Colonic mucosa (tissue), 4 donors: ENCODE data around the gene CALCOCO1. TPM values are rescaled to one million over a fixed set of nuclear protein-coding genes. Genes with fewer than 3 reads are reported as not detected.

Experiments
- DNase-seq: peaks from one replicate; pipeline ENCODE4 v3.0.0-alpha.2; 2020
- H3K27ac ChIP-seq: fragments of 200-600 bp; one replicate; pipeline ENCODE4 v1.8.0; 2021
- H3K27me3 ChIP-seq: fragments of 200-600 bp; one replicate; pipeline ENCODE4 v1.8.0; 2021
- H3K36me3 ChIP-seq: fragments of 200-600 bp; one replicate; pipeline ENCODE4 v1.8.0; 2021
- H3K4me1 ChIP-seq: fragments of 200-600 bp; one replicate; pipeline ENCODE4 v1.8.0; 2021; ENCODE audit warnings: mild to moderate bottlenecking
- H3K4me3 ChIP-seq: fragments of 200-600 bp; one replicate; pipeline ENCODE4 v1.8.0; 2021
- H3K9ac ChIP-seq, 2 donors: one replicate each; pipeline ENCODE4 v1.7.0; 2013; ENCODE audit warnings: control low read depth in 2 of 2, low read depth in 2 of 2, low read length in 2 of 2
- H3K9me3 ChIP-seq: fragments of 200-600 bp; one replicate; pipeline ENCODE4 v1.8.0; 2021
- CTCF ChIP-seq: fragments of 200-600 bp; IDR thresholded peaks from one replicate; pipeline ENCODE4 v1.8.0; 2022; ENCODE audit warnings: antibody characterized with exemption, mild to moderate bottlenecking
- intact Hi-C: fragments of 100-400 bp; cut with DNase I; formaldehyde crosslinking; loops from one replicate; pipeline ENCODE4 v1.14.1; 2022
- total RNA-seq, 2 donors: library from RNA; stranded (reverse); fragmentation: NEBNext Ultra II Directional in 1 of 2; extraction: Animal tissue kit (Norgen Biotek cat#: 25700) in 1 of 2; gene quantifications; one replicate each; pipeline ENCODE4 v1.2.1, GENCODE V29; 2021
- donor health status: healthy.
- donor health status: DM: no; HTN: no; CAD: no.
- donor health status: DM: no; HTN: no; CAD: no.

CALCOCO1 gene
- total RNA-seq, 2 donors from 2014 or later, result 36.0 to 64.5 TPM

GRCh38 chr12:53735556-53735955 lies 8.3 kb upstream of the CALCOCO1 start:
- peaks cover 4% of the 10 kb centered on the region for H3K4me1 ChIP-seq
- no peaks in the 10 kb centered on the region for H3K36me3 ChIP-seq
- no peaks in the 10 kb centered on the region for H3K9me3 ChIP-seq
- DNase-seq, result no peak
- H3K9ac ChIP-seq, result no peak overlapping the region
- no peak overlapping the region for H3K27ac ChIP-seq
- H3K4me3 ChIP-seq, result no peak overlapping the region
- intact Hi-C loops, result no loop called here
- peaks cover 28% of the 10 kb centered on the region for H3K27me3 ChIP-seq
- no peak for TF ChIP-seq CTCF

DNA sequence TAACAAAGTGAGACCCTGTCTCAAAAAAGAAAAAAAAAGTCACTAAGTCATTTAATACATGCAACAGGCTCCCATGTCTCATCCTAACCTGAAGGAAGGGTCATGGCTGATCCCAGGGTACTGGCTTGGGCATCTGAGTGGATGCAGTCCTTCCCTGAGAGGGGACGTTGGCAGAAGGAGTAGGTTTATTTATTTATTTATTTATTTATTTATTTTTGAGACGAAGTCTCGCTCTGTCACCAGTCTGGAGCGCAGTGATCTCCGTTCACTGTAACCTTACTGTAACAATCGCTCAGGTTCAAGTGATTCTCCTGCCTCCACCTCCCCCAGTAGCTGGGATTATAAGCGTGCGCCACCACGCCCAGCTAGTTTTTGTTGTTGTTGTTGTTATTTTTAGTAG lies 7.2 kb upstream of the CALCOCO1 start:
- TF ChIP-seq CTCF, result no peak
- H3K4me3 ChIP-seq, result no peak overlapping the region
- no peak for DNase-seq
- H3K27me3 ChIP-seq, result peaks cover 19% of the 10 kb centered on the region
- H3K4me1 ChIP-seq, result peaks cover 4% of the 10 kb centered on the region
- intact Hi-C loops, result no loop called here
- H3K9me3 ChIP-seq, result no peaks in the 10 kb centered on the region
- H3K9ac ChIP-seq, result no peak overlapping the region
- no peaks in the 10 kb centered on the region for H3K36me3 ChIP-seq
- H3K27ac ChIP-seq, result no peak overlapping the region

DNA sequence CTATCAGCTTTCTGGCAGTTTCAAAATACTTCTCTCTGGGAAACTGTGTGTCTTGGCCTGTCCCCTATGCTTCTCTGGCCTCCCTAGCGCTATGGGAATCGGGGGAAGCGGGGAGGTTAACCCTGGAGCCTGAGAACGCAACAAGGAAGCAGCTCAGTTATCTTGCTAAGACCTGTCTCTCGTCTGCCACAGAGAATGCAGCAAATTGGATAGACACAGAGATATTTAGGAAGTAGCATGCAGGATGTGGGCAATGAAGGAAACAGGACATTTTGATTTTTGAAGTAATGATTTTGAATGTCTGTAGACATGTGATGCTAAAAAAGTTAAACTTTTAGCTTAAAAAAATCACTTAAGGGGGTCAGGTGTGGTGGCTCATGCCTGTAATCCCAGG lies 6.6 kb upstream of the CALCOCO1 start:
- no peak for DNase-seq
- no peaks in the 10 kb centered on the region for H3K36me3 ChIP-seq
- intact Hi-C loops, result no loop called here
- no peak for TF ChIP-seq CTCF
- no peaks in the 10 kb centered on the region for H3K9me3 ChIP-seq
- H3K4me3 ChIP-seq, result no peak overlapping the region
- no peak overlapping the region for H3K27ac ChIP-seq
- no peak overlapping the region for H3K9ac ChIP-seq
- H3K4me1 ChIP-seq, result peaks cover 4% of the 10 kb centered on the region
- peaks cover 13% of the 10 kb centered on the region for H3K27me3 ChIP-seq

GRCh38 chr12:53733051-53733806 lies 6.0 kb upstream of the CALCOCO1 start:
- Histone ChIP-seq H3K27ac (no peak overlapping the region), H3K9ac (no peak overlapping the region), H3K27me3 (peaks cover 7% of the 10 kb centered on the region), H3K9me3 (no peaks in the 10 kb centered on the region), H3K4me3 (no peak overlapping the region), H3K36me3 (no peaks in the 10 kb centered on the region), H3K4me1 (no peaks in the 10 kb centered on the region)
- no peak for DNase-seq
- intact Hi-C loops, result no loop called here
- TF ChIP-seq CTCF, result no peak

DNA sequence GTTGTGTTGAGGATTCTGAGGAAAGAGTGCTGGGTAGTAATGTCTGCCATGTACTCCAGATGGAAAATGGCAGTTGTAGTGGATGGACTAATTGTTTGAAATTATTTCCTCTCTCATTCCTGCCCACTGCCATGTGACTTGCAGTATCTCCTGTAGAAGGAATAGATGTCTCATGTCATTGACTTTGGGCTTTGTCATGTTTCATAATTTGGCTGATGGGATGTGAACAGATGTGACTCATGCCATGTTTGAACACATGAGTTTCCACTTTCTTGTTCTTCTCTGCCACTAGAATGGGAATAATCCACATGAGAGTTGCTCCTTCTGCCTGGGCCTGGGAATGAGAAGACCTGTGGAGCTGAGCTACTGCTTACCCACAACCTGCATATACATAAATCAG lies 2.4 kb upstream of the CALCOCO1 start:
- Histone ChIP-seq H3K36me3 (peaks cover 4% of the 10 kb centered on the region), H3K4me1 (peaks cover 11% of the 10 kb centered on the region), H3K4me3 (no peak overlapping the region), H3K9me3 (no peaks in the 10 kb centered on the region), H3K27ac (no peak overlapping the region), H3K27me3 (no peaks in the 10 kb centered on the region), H3K9ac (no peak overlapping the region)
- TF ChIP-seq CTCF, result no peak
- intact Hi-C loops, result no loop called here
- no peak for DNase-seq
